ENCODE results near the gene TENT4A.

DNA sequence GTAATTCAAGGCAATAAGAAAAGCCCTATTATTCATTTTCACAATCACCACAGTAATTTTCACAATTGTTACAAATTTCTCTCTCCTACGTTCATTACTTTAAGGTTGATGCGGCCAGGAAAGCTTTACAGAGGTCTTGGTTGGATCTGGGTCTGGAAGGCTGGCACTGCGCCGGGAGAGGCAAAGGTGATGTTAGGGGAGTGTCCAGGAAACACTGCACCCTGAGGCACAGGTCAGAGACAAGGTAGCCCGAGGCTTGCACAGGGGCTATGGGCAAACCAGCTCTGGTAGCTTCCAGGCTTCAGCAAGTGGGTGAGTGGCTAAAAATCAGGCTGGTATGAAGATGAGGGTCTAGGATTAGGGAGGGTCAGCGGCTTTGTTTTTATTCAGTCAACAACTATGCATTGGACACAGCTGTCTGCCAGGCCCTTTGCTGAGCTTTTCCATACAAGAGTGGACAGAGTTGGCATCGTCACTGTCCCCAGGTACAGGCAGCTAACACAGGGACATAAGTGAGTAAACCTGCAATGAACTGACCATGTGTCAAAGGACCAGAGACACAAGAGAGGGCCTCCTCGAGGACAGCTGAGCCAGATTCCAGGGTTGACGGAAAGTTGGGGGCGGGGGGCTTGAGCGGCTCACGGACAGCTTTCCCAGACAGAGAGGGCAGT is 12.4 kb upstream of the TENT4A start:
- no peak for TF ChIP-seq EZH2 (IDR thresholded peaks at IDR 0.05)
- no peak for TF ChIP-seq POLR2AphosphoS5 (IDR thresholded peaks at IDR 0.05; ENCODE audit: borderline replicate concordance, low read depth, low read length)
- no peak for TF ChIP-seq FOXP2 (optimal IDR thresholded peaks at IDR 0.05; ENCODE audit: control extremely low read depth, extremely low read length, insufficient read depth)

Measured in SK-N-MC (cell line).